Raji (cell line): ENCODE results near the gene NECTIN1.

ENCODE experiments used
- POLR2A ChIP-seq: IDR thresholded peaks from 2 replicates; pipeline ENCODE4 v1.6.1; 2011; ENCODE audit warnings: low read depth, low read length, control low read depth; ENCODE audit not compliant: insufficient read depth

NECTIN1 gene

DNA sequence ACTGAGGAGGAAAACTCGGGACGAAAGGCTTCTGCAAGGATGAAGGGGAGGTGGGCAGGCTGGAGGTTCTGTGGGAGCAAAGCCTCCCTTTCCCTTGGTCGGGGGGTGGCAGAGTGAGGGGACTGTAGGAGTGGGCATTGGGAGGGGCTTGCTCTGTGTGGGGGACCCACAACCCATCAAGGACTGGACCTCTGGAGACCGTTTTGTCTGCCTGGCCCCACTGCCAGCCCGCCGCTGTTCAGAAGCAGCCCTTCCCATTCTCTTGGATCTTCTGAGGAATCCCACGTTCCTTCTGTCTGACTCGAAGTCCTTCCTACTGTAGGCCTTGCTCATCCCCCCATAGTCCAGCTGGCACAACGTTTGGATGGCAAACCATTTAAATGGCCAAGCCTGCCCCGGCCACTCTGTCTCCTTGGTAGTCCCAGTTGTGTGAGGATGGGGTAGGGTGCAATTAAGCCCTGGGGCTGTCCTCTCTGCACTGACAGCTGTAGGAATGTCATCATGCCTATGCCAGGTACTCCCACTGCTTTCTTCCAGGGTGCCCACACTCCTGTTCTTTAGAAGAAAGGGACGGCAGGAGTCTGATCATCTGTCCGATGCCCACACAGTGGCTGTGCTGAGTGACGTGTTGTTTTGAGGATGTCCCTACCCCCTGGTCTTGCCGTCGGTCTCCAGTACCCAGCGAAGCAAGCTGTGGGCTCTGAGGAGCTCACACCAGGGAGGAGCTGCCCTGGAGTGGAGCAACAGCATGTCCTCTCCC lies 17.0 kb upstream of the NECTIN1 start:
- no peak for TF ChIP-seq POLR2A

GRCh38 chr11:119745112-119745511 lies 16.1 kb upstream of the NECTIN1 start:
- TF ChIP-seq POLR2A, result no peak

DNA sequence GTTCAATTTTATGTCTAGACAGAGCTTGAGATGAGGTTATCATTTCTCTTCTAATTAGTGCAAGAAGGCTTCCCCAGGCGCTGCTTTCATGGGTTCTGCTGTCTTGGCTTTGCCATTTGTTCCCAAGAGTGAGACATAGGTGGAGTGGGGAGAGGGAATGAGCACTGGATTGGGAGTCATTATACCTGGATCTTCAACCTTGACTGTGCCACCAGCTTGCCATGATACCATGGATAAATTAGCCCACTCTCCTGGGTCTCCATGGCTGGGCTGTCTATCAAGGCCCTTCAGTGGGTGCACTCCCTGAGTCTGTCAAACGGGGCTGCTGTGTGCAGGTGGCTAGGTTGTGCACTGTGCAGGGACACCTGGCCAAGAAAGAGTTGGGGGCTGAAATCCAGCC lies 15.6 kb upstream of the NECTIN1 start:
- no peak for TF ChIP-seq POLR2A

GRCh38 chr11:119743006-119743405 lies 14.0 kb upstream of the NECTIN1 start:
- no peak for TF ChIP-seq POLR2A

DNA sequence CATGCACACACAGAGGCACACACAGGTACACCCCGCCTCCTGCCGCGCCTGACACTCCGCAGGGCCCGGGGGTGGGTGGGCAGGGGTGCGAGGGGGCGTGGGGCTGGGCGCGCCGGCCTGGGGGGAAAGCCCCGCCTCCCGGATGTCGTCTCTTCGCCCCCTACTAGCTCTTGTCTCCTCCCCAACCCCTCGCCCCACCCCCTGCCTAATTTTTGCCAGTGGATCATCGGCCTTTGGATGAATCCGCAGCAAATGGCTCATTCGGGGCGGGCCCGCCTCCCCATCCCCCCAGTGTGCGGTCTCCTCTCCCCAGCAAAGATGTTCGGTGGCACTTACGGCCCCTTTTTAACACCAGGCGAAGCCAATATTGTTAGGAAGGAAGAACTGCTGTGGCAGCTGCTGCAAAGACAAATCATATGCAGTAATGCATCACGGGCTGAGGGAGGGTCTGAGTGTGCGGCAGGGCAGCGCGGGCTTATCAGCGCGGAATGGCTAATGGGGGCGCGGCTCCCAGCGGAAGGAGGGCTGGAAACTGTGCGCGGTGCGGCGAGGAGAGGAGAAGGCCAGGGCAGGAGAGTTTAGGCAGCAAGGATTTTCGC lies 13.4 kb upstream of the NECTIN1 start:
- TF ChIP-seq POLR2A, result no peak

DNA sequence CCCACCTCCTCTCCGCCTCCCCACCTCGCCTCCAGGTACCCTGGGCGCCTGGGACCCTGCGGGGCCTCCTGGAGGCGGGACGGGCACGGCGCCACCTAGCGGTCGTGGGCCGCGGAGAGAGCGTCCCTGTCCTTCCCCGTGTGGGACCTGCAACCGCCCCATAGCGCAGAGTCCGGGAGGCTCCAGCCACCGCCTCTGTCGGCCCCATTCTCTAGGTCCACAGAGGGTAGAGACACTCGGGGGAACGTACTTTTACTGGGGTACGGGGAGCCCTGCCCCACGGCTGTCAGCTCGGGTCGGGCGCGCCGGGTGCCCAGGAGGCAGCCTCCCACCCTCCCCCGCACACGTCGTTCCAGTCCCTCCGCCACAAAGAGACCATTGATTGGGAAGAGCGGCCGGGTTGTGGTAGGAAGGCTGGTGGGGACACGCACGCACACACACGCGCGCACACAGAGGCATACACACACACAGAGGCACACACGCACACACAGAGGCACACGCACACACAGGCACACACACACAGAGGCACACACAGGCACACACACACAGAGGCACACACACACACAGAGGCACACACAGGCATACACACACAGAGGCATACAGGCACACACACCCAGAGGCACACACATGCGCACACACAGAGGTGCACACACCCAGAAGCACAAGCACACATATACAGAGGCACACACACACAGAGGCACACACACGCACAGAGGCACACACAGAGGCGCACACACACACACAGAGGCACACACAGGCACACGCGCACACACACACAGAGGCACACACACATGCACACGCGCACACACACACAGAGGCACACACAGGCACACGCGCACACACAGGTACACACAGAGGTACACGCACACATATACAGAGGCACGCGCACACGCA lies 12.6 kb upstream of the NECTIN1 start:
- TF ChIP-seq POLR2A, result no peak

GRCh38 chr11:119739975-119740374 lies 11.0 kb upstream of the NECTIN1 start:
- TF ChIP-seq POLR2A, result no peak

GRCh38 chr11:119739021-119739703 lies 10.2 kb upstream of the NECTIN1 start:
- TF ChIP-seq POLR2A, result no peak

DNA sequence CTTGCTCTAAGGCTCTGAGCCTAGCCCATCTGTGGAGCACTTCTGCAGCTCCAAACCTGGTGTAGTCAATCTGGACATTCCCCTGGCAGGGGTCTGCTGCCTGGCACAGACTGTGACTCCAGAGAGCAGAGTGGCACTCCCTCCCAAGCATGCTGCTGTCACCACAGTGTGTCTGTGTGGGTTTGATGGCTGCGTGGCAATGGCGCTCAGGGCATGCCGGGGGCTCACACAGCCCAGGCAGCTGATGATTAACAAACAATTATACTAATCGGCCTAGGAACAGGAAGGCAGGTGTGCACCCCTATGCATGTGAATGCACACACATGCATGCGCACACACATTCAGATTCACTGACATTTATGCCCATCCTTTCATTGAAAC lies 9.0 kb upstream of the NECTIN1 start:
- no peak for TF ChIP-seq POLR2A

DNA sequence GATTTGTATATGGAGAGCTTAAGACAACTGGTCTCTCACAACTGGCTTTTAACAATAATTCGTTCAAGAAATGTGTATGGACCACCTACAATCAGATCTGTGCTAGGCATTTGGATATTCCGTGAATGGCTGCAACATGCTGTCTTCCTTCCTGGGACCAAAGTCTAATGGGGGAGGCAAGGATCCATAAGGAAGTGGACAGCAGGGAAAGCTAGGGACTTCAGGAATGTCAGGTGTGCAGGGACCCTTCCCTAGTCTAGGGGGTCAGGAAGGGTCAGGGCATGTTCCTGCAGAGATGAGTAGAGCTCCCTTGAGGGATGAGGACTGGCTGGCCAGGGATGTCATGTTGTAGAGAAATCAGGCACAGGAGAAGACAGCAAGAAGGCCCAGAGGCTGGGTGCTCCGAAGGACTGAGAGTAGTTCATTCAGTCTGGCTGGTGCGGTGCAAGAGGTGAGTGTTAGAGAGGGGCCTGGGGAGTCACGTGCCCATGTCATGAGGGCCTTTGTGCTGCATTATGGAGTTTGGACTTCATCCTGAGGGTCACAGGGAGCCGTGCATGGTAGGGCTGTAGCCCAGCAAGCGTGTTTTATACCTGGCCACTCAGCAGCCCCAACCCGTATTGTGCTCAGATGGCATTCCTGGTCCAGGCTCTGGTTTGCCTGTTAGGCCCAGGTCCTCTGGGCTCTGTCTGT lies 8.5 kb upstream of the NECTIN1 start:
- no peak for TF ChIP-seq POLR2A

- no peak for TF ChIP-seq POLR2A
Observed at GRCh38 chr11:119734788-119735187, 5.8 kb upstream of the NECTIN1 start.

DNA sequence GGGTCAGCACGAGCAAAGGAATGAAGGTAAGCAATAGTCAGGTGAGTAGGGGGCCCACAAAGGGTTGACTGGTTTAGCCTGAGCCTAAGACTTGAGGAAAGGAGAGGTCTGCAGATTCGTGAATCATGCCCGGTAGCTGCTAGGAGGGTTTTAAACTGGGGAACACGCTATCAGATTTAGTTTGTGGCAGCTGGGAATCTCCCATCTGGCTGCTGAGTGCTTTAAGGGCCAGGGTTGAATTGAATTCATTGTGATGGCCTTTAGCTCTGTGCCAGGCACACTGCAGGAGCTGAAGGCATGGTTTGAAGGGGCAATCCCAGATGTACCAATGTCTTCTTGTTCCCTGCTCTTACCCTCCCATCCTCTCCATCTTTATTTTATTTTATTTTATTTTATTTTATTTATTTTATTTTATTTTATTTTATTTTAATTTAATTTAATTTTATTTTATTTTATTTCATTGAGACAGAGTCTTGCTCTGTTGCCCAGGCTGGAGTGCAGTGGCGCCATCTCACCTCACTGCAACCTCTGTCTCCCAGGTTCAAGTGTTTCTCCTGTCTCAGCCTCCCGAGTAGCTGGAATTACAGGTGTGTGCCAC lies 1.9 kb upstream of the NECTIN1 start:
- TF ChIP-seq POLR2A, result no peak

GRCh38 chr11:119729951-119730613 lies 1.1 kb upstream of the NECTIN1 start:
- TF ChIP-seq POLR2A, result no peak

- no peak for TF ChIP-seq POLR2A
Observed at GRCh38 chr11:119729581-119729927, 554 bp upstream of the NECTIN1 start.
